Natural killer cell (primary cell): ENCODE results near the gene DCTD. TPM values are rescaled to one million over a fixed set of nuclear protein-coding genes. Genes with fewer than 3 reads are reported as not detected.

Source experiments
- ATAC-seq, 3 donors: fragments of 150-1000 bp in 2 of 3; fragments of 200-7000 bp in 1 of 3; cut with Tn5 transposase; 1 replicate in 1 of 3; 2 replicates in 2 of 3; pipeline ENCODE4 v1.10.0; 2021; ENCODE audit warnings: mild to moderate bottlenecking in 2 of 3, moderate library complexity in 2 of 3
- DNase-seq, 2 donors: peaks; one replicate each; pipeline versions ENCODE4 v3.0.0 to v3.0.0-alpha.2; 2013 to 2021; ENCODE audit warnings: mixed read lengths in 1 of 2
- H3K27ac ChIP-seq: one replicate; pipeline ENCODE4 v1.5.1; 2013; ENCODE audit warnings: mild to moderate bottlenecking, low read length
- H3K27me3 ChIP-seq: one replicate; pipeline ENCODE4 v1.6.1; 2013; ENCODE audit warnings: low read length; ENCODE audit not compliant: control insufficient read depth, insufficient read depth
- H3K36me3 ChIP-seq: one replicate; pipeline ENCODE4 v1.6.1; 2013; ENCODE audit warnings: low read length; ENCODE audit not compliant: control insufficient read depth, insufficient read depth
- H3K4me1 ChIP-seq: one replicate; pipeline ENCODE4 v1.6.1; 2013; ENCODE audit warnings: low read length; ENCODE audit not compliant: control insufficient read depth, insufficient read depth
- H3K4me3 ChIP-seq: one replicate; pipeline ENCODE4 v1.5.1; 2013; ENCODE audit warnings: low read length
- H3K9me3 ChIP-seq: one replicate; pipeline ENCODE4 v1.6.1; 2013; ENCODE audit warnings: low read length; ENCODE audit not compliant: control insufficient read depth, insufficient read depth
- H3K27ac Mint-ChIP-seq, 2 donors: one replicate each; pipeline ENCODE4 v1.8.0; 2022; ENCODE audit warnings: mild to moderate bottlenecking in 2 of 2, mixed read lengths in 2 of 2, moderate library complexity in 1 of 2
- H3K27me3 Mint-ChIP-seq, 2 donors: one replicate each; pipeline ENCODE4 v1.8.0; 2022; ENCODE audit warnings: low read depth in 2 of 2, mixed read lengths in 2 of 2
- H3K36me3 Mint-ChIP-seq: one replicate; pipeline ENCODE4 v1.8.0; 2022; ENCODE audit warnings: mixed read lengths
- H3K4me1 Mint-ChIP-seq, 2 donors: one replicate each; pipeline ENCODE4 v1.8.0; 2022; ENCODE audit warnings: mixed read lengths in 2 of 2
- H3K4me3 Mint-ChIP-seq: one replicate; pipeline ENCODE4 v1.8.0; 2022; ENCODE audit warnings: mild to moderate bottlenecking, moderate library complexity, mixed read lengths
- H3K9me3 Mint-ChIP-seq, 2 donors: one replicate each; pipeline ENCODE4 v1.8.0; 2022; ENCODE audit warnings: mixed read lengths in 2 of 2
- WGBS: methylation state at CpG from one replicate; pipeline ENCODE4 v1.1.7; 2013; ENCODE audit warnings: missing lambda C conversion rate; ENCODE audit not compliant: insufficient coverage; 5-methylcytosine and 5-hydroxymethylcytosine counted together
- intact Hi-C: fragments of 100-400 bp; cut with micrococcal nuclease; formaldehyde crosslinking; loops from one replicate; pipeline ENCODE4 v1.14.2; 2022
- total RNA-seq, 4 donors: library from RNA; stranded (reverse); fragments of 120-200 nt in 1 of 4; gene quantifications; one replicate each; pipeline versions ENCODE4 v1.2.3 to v1.2.4, GENCODE V29; 2013 to 2022
- TF ChIP-seq, protein P1 (sequence below): fragments of 200-600 bp; IDR thresholded peaks from one replicate; pipeline ENCODE4 v1.8.0; 2022; ENCODE audit warnings: antibody characterized with exemption

DCTD gene
- total RNA-seq, 3 donors from 2014 or later (not counting 1 experiment from before 2014, with no cell fraction given): 57.2 to 68.2 (median 68.1) TPM

DNA sequence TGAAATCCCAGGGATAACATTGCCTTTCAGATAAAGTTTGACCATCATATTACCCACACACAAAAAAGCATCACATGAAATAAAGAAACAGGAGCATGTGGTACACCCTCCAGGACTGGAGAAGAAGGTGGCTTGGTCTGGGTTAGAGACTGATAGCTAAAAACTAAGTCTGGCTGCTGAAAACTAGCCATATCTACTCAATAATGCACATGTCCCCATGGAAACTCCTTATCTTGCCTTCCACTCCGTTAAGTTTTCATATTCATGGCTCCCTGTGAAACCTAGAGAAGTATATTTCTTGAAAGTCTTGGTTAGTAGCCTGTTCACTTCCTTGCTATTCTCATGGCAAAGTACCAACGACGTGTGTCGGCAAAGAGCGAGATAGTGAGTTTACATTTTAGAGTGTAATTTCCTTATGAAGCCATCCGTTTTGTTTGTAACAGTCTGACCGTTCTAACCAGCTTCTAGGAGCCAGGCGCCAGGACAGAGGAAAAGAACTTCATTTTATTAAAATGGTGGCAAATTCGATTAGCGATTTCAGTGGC, 6.7 kb upstream of the DCTD start:
- peaks cover 11 to 13% of the 10 kb centered on the region in 2 donors for H3K4me1 Mint-ChIP-seq
- H3K36me3 Mint-ChIP-seq: no peaks in the 10 kb centered on the region
- H3K9me3 Mint-ChIP-seq: peaks cover 0 to 2% of the 10 kb centered on the region in 2 donors
- Histone ChIP-seq H3K9me3 (no peaks in the 10 kb centered on the region), H3K4me1 (peaks cover 7% of the 10 kb centered on the region), H3K4me3 (no peak overlapping the region), H3K27me3 (no peaks in the 10 kb centered on the region), H3K27ac (no peak overlapping the region), H3K36me3 (no peaks in the 10 kb centered on the region)
- H3K27me3 Mint-ChIP-seq: peaks cover 0 to 6% of the 10 kb centered on the region in 2 donors
- no peak for DNase-seq
- no peak overlapping the region for H3K27ac Mint-ChIP-seq
- no peak for ATAC-seq
- WGBS: 95% methylated on average over 10 of the region's 10 CpGs
- intact Hi-C loops: loop anchor here (2.0 kb wide), 1 partner anchor 445 kb away; no protein-coding TSS in a partner anchor
- TF ChIP-seq, protein P1, sequence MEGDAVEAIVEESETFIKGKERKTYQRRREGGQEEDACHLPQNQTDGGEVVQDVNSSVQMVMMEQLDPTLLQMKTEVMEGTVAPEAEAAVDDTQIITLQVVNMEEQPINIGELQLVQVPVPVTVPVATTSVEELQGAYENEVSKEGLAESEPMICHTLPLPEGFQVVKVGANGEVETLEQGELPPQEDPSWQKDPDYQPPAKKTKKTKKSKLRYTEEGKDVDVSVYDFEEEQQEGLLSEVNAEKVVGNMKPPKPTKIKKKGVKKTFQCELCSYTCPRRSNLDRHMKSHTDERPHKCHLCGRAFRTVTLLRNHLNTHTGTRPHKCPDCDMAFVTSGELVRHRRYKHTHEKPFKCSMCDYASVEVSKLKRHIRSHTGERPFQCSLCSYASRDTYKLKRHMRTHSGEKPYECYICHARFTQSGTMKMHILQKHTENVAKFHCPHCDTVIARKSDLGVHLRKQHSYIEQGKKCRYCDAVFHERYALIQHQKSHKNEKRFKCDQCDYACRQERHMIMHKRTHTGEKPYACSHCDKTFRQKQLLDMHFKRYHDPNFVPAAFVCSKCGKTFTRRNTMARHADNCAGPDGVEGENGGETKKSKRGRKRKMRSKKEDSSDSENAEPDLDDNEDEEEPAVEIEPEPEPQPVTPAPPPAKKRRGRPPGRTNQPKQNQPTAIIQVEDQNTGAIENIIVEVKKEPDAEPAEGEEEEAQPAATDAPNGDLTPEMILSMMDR: no peak
- H3K4me3 Mint-ChIP-seq: no peak overlapping the region

DNA sequence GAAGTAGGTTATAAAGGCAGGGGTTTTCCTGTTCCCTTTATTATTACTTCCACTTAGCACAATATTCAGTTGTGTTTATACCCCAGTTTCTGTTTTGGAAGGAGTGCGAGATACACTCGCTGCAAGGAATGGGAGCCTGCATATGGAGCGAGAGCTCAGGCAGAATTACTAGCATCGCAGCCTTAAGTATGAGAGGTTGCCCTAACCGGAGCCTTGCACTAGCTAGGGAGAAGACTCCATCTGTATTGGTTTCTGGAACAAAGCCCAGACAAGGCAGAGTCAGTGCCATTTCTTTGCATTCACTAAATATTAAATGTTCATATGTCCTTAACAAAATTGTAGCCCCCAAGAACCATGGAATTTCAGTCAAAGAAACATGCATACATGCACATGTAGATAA, 6.2 kb upstream of the DCTD start:
- Mint-ChIP-seq H3K27ac (no peak overlapping the region), H3K4me3 (no peak overlapping the region)
- WGBS: 91% methylated on average over 5 of the region's 5 CpGs

DNA sequence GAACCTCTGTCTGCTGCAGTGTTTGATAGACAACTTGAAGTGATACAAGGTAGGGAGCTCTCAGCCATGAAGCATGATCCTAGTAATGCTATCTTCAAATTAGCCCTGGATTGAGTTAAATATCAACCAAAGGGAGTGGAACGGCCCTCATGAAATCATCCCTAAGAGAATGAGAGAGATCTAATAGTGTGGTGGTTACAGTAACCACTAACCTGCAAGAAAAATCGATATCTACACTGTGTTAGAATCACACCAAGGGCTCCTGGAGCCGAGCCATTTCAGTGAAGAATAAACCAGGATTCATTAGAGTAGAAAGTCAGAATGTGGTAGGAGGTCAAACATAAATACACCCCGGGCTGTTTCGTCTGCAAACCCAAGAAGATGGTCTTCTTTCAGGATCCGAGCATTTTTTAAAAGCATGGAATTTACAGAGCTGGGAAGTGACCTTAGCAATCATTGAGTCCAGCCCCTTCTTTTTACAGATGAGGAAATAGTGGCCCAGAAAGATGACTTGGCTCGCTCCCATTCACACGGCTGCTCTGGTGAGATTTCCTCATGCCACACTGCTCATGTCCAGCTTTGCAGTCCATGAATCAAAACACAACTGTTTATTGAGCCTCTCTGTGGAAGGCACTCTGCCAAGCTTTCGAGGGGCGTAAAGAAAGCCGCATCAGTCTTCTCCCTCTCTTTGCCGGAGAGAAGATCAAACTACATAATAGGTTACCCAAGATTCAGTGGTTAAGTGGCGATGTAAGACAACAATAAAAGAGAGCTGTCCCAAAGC, 5.5 kb upstream of the DCTD start:
- TF ChIP-seq, protein P1: no peak
- Mint-ChIP-seq H3K4me3 (no peak overlapping the region), H3K27ac (no peak overlapping the region), H3K27me3 (peaks cover 0 to 6% of the 10 kb centered on the region in 2 donors), H3K4me1 (peaks cover 22 to 24% of the 10 kb centered on the region in 2 donors), H3K36me3 (no peaks in the 10 kb centered on the region), H3K9me3 (peaks cover 0 to 2% of the 10 kb centered on the region in 2 donors)
- intact Hi-C loops: no loop called here
- WGBS: 90% methylated on average over 11 of the region's 13 CpGs
- H3K9me3 ChIP-seq: no peaks in the 10 kb centered on the region
- H3K27ac ChIP-seq: no peak overlapping the region
- H3K36me3 ChIP-seq: no peaks in the 10 kb centered on the region
- no peak for DNase-seq
- H3K4me1 ChIP-seq: peaks cover 18% of the 10 kb centered on the region
- no peak for ATAC-seq
- H3K27me3 ChIP-seq: no peaks in the 10 kb centered on the region
- H3K4me3 ChIP-seq: no peak overlapping the region

More for the DNA sequence above, 6.2 kb upstream of the DCTD start:
- no peaks in the 10 kb centered on the region for H3K36me3 Mint-ChIP-seq
- TF ChIP-seq, protein P1: no peak
- H3K4me1 Mint-ChIP-seq: peaks cover 16 to 18% of the 10 kb centered on the region in 2 donors
- Histone ChIP-seq H3K9me3 (no peaks in the 10 kb centered on the region), H3K4me1 (peaks cover 12% of the 10 kb centered on the region), H3K27me3 (no peaks in the 10 kb centered on the region), H3K27ac (no peak overlapping the region), H3K36me3 (no peaks in the 10 kb centered on the region), H3K4me3 (no peak overlapping the region)
- peaks cover 0 to 2% of the 10 kb centered on the region in 2 donors for H3K9me3 Mint-ChIP-seq
- ATAC-seq: no peak
- H3K27me3 Mint-ChIP-seq: peaks cover 0 to 6% of the 10 kb centered on the region in 2 donors
- intact Hi-C loops: no loop called here
- DNase-seq: no peak
